H1 (cell line): ENCODE measurements around the gene CFAP61. TPM values are rescaled to one million over a fixed set of nuclear protein-coding genes. Genes with fewer than 3 reads are reported as not detected.

Experiments used
- CTCF ChIA-PET: fragments of 300-600 bp; sonication (Branson Sonifier 250); formaldehyde crosslinking; loops from one replicate; lab custom pipeline; 2021; ENCODE audit not compliant: partially characterized antibody; lab: Charles Lee
- POLR2A ChIA-PET: fragments of 300-600 bp; sonication (Branson Sonifier 250); formaldehyde crosslinking; loops from one replicate; lab custom pipeline; 2021; ENCODE audit warnings: inconsistent platforms; ENCODE audit not compliant: partially characterized antibody; lab: Charles Lee
- DNase-seq, 2 experiments: peaks; one replicate each; pipeline versions ENCODE4 v3.0.0 to v3.0.0-alpha.2; 2010 to 2022; ENCODE audit warnings: low spot score in 2 of 2, low read depth in 1 of 2, mixed read lengths in 1 of 2
- FAIRE-seq: peaks from 2 replicates; lab custom pipeline; 2011; peaks lifted over from hg19 to GRCh38; lab: Jason Lieb, UNC
- H2AFZ ChIP-seq: 2 replicates; pipeline ENCODE4 v1.8.1; 2012; ENCODE audit warnings: low read length, inconsistent platforms
- H2AK5ac ChIP-seq: 2 replicates; pipeline ENCODE4 v1.6.1; 2013; ENCODE audit warnings: low read depth, low read length
- H2BK120ac ChIP-seq: replicated peaks from 2 replicates; pipeline ENCODE3; 2013; ENCODE audit warnings: low read depth, low read length, inconsistent platforms
- H2BK12ac ChIP-seq: 2 replicates; pipeline ENCODE4 v1.6.1; 2013; ENCODE audit warnings: low read depth, low read length
- H2BK15ac ChIP-seq: 2 replicates; pipeline ENCODE4 v1.6.1; 2013; ENCODE audit warnings: low read length
- H2BK20ac ChIP-seq: 2 replicates; pipeline ENCODE4 v1.6.1; 2013; ENCODE audit warnings: low read length
- H2BK5ac ChIP-seq: 2 replicates; pipeline ENCODE4 v1.6.1; 2013; ENCODE audit warnings: low read depth, low read length
- H3K14ac ChIP-seq: 2 replicates; pipeline ENCODE4 v1.6.1; 2013; ENCODE audit warnings: inconsistent platforms; ENCODE audit not compliant: insufficient read length
- H3K18ac ChIP-seq: 2 replicates; pipeline ENCODE4 v1.6.1; 2013; ENCODE audit warnings: low read length; ENCODE audit errors: extremely low read depth
- H3K23ac ChIP-seq: 2 replicates; pipeline ENCODE4 v1.6.1; 2013; ENCODE audit warnings: inconsistent platforms; ENCODE audit not compliant: insufficient read length
- H3K23me2 ChIP-seq: 2 replicates; pipeline ENCODE4 v1.6.1; 2013; ENCODE audit warnings: low read depth, low read length
- H3K27ac ChIP-seq: 2 replicates; pipeline ENCODE4 v1.6.1; 2011; ENCODE audit warnings: low read depth, low read length, inconsistent platforms
- H3K27me3 ChIP-seq, 4 experiments: replicated peaks in 1 of 4; 1 replicate in 1 of 4; 2 replicates in 3 of 4; pipeline versions ENCODE4 v1.6.1 to v1.8.1; 2011 to 2013; ENCODE audit warnings: low read length in 3 of 4, mild to moderate bottlenecking in 3 of 4, inconsistent platforms in 2 of 4, mixed read lengths in 2 of 4, moderate library complexity in 1 of 4; ENCODE audit not compliant: control insufficient read depth in 3 of 4, insufficient read depth in 3 of 4; ENCODE audit errors: extremely low read depth in 1 of 4
- H3K36me3 ChIP-seq, 4 experiments: 2 replicates each; pipeline versions ENCODE4 v1.6.1 to v1.8.1; 2011 to 2013; ENCODE audit warnings: mild to moderate bottlenecking in 4 of 4, low read length in 3 of 4, moderate library complexity in 2 of 4, control low read depth in 1 of 4, inconsistent platforms in 1 of 4; ENCODE audit not compliant: insufficient read depth in 4 of 4, control insufficient read depth in 2 of 4
- H3K4ac ChIP-seq: replicated peaks from 2 replicates; pipeline ENCODE3; 2013; ENCODE audit warnings: low read length, low read depth, mixed read lengths, inconsistent platforms; ENCODE audit not compliant: insufficient read length
- H3K4me1 ChIP-seq, 4 experiments: replicated peaks in 1 of 4; 1 replicate in 1 of 4; 2 replicates in 3 of 4; pipeline versions ENCODE4 v1.6.1 to v1.8.1; 2011 to 2013; ENCODE audit warnings: low read length in 3 of 4, inconsistent platforms in 2 of 4, mixed read lengths in 1 of 4; ENCODE audit not compliant: insufficient read depth in 4 of 4, control insufficient read depth in 3 of 4
- H3K4me2 ChIP-seq, 2 experiments: 2 replicates each; pipeline versions ENCODE4 v1.6.1 to v1.8.1; 2011 to 2013; ENCODE audit warnings: low read depth in 2 of 2, low read length in 2 of 2, control low read depth in 1 of 2, inconsistent platforms in 1 of 2, mild to moderate bottlenecking in 1 of 2; ENCODE audit not compliant: insufficient read depth in 1 of 2
- H3K4me3 ChIP-seq, 4 experiments: fragments of 200-600, 300-600 bp in 1 of 4; sonication (generic), shearing (Covaris generic), sonication (Bioruptor Twin) in 1 of 4; 2 replicates each; pipeline versions ENCODE4 v1.5.1 to v1.8.1; 2011 to 2016; ENCODE audit warnings: low read length in 4 of 4, low read depth in 3 of 4, control low read depth in 2 of 4, inconsistent platforms in 2 of 4, mild to moderate bottlenecking in 2 of 4, mixed read lengths in 1 of 4, moderate library complexity in 1 of 4; ENCODE audit not compliant: insufficient read depth in 2 of 4; ENCODE audit errors: extremely low read depth in 1 of 4
- H3K56ac ChIP-seq: replicated peaks from 2 replicates; pipeline ENCODE3; 2013; ENCODE audit warnings: low read depth, mild to moderate bottlenecking, mixed read lengths, low read length, inconsistent platforms; ENCODE audit not compliant: insufficient read length
- H3K79me1 ChIP-seq: 2 replicates; pipeline ENCODE4 v1.6.1; 2013; ENCODE audit warnings: low read depth, low read length, control low read depth
- H3K79me2 ChIP-seq, 2 experiments: 2 replicates each; pipeline versions ENCODE4 v1.6.1 to v1.8.1; 2012 to 2013; ENCODE audit warnings: low read length in 2 of 2, mild to moderate bottlenecking in 2 of 2, inconsistent platforms in 1 of 2; ENCODE audit not compliant: insufficient read depth in 2 of 2, control insufficient read depth in 1 of 2
- H3K9ac ChIP-seq, 4 experiments: replicated peaks in 1 of 4; 1 replicate in 1 of 4; 2 replicates in 3 of 4; pipeline versions ENCODE4 v1.6.1 to v1.8.1; 2011 to 2013; ENCODE audit warnings: low read depth in 3 of 4, low read length in 3 of 4, control low read depth in 2 of 4, mild to moderate bottlenecking in 2 of 4, moderate library complexity in 2 of 4, inconsistent platforms in 1 of 4; ENCODE audit errors: extremely low read depth in 1 of 4
- H3K9me3 ChIP-seq, 2 experiments: 2 replicates each; pipeline versions ENCODE4 v1.6.1 to v1.8.1; 2012 to 2013; ENCODE audit warnings: mild to moderate bottlenecking in 2 of 2, moderate library complexity in 2 of 2, control low read depth in 1 of 2, inconsistent platforms in 1 of 2, low read depth in 1 of 2, low read length in 1 of 2, mixed read lengths in 1 of 2; ENCODE audit not compliant: insufficient read depth in 2 of 2
- H4K20me1 ChIP-seq, 2 experiments: replicated peaks in 1 of 2; 2 replicates each; pipeline versions ENCODE3 to v1.8.1; 2011 to 2013; ENCODE audit warnings: inconsistent platforms in 2 of 2, low read length in 2 of 2, mild to moderate bottlenecking in 1 of 2; ENCODE audit not compliant: insufficient read depth in 2 of 2, control insufficient read depth in 1 of 2
- H4K5ac ChIP-seq: 2 replicates; pipeline ENCODE4 v1.6.1; 2013; ENCODE audit warnings: low read length, low read depth, mixed read lengths, inconsistent platforms; ENCODE audit not compliant: insufficient read length
- H4K8ac ChIP-seq: 2 replicates; pipeline ENCODE4 v1.8.0; 2013; ENCODE audit warnings: mild to moderate bottlenecking, moderate library complexity, low read length, inconsistent platforms; ENCODE audit not compliant: insufficient read depth; ENCODE audit errors: extremely low read depth
- H4K91ac ChIP-seq: replicated peaks from 2 replicates; pipeline ENCODE3; 2013; ENCODE audit warnings: low read length, mixed read lengths, inconsistent platforms; ENCODE audit not compliant: insufficient read length
- E2F6 ChIP-seq: IDR thresholded peaks from 2 replicates; pipeline ENCODE4 v1.6.1; 2012; ENCODE audit warnings: inconsistent platforms
- JUN ChIP-seq: IDR thresholded peaks from 2 replicates; pipeline ENCODE4 v1.6.1; 2011; ENCODE audit warnings: low read depth, mild to moderate bottlenecking, improper control_type of control experiment, low read length
- WGBS, 2 experiments: shearing (Covaris generic) in 1 of 2; methylation state at CpG; one replicate each; pipeline versions ENCODE4 v1.1.6 to v1.1.7; 2013 to 2015; ENCODE audit warnings: low lambda C conversion rate in 2 of 2, mixed read lengths in 2 of 2, inconsistent platforms in 1 of 2, low coverage in 1 of 2, missing lambda C conversion rate in 1 of 2; ENCODE audit not compliant: insufficient replicate concordance in 2 of 2, insufficient coverage in 1 of 2, insufficient read length in 1 of 2; ENCODE audit errors: extremely low coverage in 1 of 2, missing lambda C conversion rate in 1 of 2; 5-methylcytosine and 5-hydroxymethylcytosine counted together
- polyA plus RNA-seq, 7 experiments: library from polyadenylated mRNA; depleted of rRNA in 3 of 7; stranded (reverse) in 5 of 7; unstranded in 2 of 7; fragments of >200 nt in 5 of 7; fragments of 200-250 nt in 2 of 7; gene quantifications; 1 replicate in 5 of 7; 2 replicates in 1 of 7; 4 replicates in 1 of 7; pipeline versions ENCODE4 v1.2.1 to v1.2.3, GENCODE V29; 2011 to 2013; ENCODE audit warnings: missing spikeins in 2 of 7, mixed read lengths in 2 of 7
- total RNA-seq: library from RNA; stranded (reverse); fragmentation: NEBNext Ultra II Directional; extraction: Animal tissue kit (Norgen Biotek cat#: 25700); gene quantifications from 2 replicates; pipeline ENCODE4 v1.2.1, GENCODE V29; 2021

CFAP61 gene
- total and polyA plus RNA-seq, 2 of the 8 experiments (the other 6 are each of a cell fraction or from before 2014, with no cell fraction given) = 0.29 to 0.61 TPM

DNA sequence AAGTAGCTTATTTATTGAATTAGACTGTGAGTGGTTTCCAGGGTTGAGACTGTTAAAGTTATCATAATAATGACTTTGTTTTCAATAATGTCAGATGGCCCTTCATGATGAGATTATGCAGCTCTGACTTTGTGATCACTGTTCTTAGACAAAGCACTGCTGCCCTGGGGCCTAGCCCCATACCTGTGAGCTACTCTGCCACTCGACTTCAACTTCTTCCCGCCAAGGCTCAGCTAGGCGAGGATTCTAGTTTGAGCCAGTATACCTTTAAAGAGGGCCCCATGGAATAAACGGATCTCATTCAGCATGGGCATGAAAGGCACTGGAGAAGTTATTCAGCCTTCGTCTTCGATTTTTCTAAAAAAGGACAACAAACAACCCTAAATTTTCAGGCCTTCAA lies 270.6 kb downstream of the CFAP61 start:
- no peak overlapping the region for H3K27ac ChIP-seq
- no peak overlapping the region for H3K56ac ChIP-seq
- H3K4me2 ChIP-seq = no peak overlapping the region
- no peak overlapping the region for H3K14ac ChIP-seq
- H3K4me3 ChIP-seq = no peak overlapping the region
- H2BK15ac ChIP-seq = no peak overlapping the region
- no peaks in the 10 kb centered on the region for H3K9me3 ChIP-seq
- ChIA-PET CTCF (no interaction called here), POLR2A (no interaction called here)
- H3K79me1 ChIP-seq = no peaks in the 10 kb centered on the region
- TF ChIP-seq E2F6 (peak; percentile 71), JUN (no peak)
- H3K23me2 ChIP-seq = no peaks in the 10 kb centered on the region; the same call in 1 of the 2 replicates
- no peak overlapping the region for H3K9ac ChIP-seq
- DNase-seq (no peak), FAIRE-seq (no peak)
- no peak overlapping the region for H3K23ac ChIP-seq
- no peaks in the 10 kb centered on the region for H3K79me2 ChIP-seq
- no peak overlapping the region for H3K18ac ChIP-seq
- 97% methylated on average over 6 of the region's 6 CpGs; no CpG with 5 or more reads in 1 of the 2 experiments for WGBS, 2 experiments
- H4K20me1 ChIP-seq = no peaks in the 10 kb centered on the region
- no peaks in the 10 kb centered on the region for H3K27me3 ChIP-seq
- no peaks in the 10 kb centered on the region for H3K36me3 ChIP-seq
- no peak overlapping the region for H4K5ac ChIP-seq
- H2BK5ac ChIP-seq = no peak overlapping the region
- no peak overlapping the region for H2BK120ac ChIP-seq
- H4K8ac ChIP-seq = no peak overlapping the region
- no peak overlapping the region for H4K91ac ChIP-seq
- no peak overlapping the region for H2AFZ ChIP-seq
- H2BK12ac ChIP-seq = no peak overlapping the region
- no peak overlapping the region for H3K4ac ChIP-seq
- H3K4me1 ChIP-seq = no peaks in the 10 kb centered on the region
- no peak overlapping the region for H2AK5ac ChIP-seq
- no peak overlapping the region for H2BK20ac ChIP-seq
